GM10847 (cell line): Measurements from ENCODE around the gene FGF16.

ENCODE experiments used
- POLR2A ChIP-seq: IDR thresholded peaks from 2 replicates; pipeline ENCODE4 v1.6.1; 2011; ENCODE audit not compliant: insufficient read length; ENCODE audit errors: extremely low read depth

The FGF16 gene

DNA sequence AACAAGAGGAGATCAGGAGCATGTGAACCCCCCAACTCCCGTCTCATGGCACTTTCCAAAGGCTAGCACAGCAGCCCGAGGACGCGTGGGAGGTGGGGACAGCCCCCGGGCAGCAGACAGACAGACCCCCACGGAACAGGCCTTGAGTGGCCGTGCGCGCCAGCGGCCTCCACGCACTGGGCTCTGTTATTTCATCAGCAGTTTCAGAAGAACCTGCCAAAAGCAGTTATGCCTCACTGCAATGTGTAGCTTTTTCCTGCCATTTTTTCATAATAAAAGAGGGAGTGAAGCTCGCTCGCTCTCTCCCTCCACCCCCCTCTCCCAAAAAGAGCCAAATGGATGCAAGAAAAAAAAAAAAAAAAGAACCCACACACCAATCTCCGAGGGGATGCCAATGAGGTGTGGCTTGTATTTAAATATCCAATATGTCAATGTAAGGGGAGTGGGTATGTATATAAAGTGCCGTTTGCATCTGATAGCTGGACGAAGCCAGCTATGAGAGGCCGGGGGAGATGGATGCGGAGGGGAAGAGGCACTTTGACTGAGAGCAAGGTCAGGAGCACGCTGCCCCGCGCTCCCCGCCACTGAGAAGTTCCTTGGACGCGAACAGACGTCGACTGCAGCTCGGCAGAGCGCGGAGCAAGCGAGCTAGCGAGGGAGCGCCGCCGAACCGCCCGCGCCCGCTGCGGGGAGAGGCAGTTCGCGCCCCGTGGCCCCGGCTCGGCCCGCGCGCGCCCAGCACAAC lies at the start of gene FGF16:
Gene FGF16 (plus strand): TSS at position 482 of the 745 bp plus-strand sequence. CDS start 286 bp downstream, outside the sequence.
- no peak for TF ChIP-seq POLR2A

DNA sequence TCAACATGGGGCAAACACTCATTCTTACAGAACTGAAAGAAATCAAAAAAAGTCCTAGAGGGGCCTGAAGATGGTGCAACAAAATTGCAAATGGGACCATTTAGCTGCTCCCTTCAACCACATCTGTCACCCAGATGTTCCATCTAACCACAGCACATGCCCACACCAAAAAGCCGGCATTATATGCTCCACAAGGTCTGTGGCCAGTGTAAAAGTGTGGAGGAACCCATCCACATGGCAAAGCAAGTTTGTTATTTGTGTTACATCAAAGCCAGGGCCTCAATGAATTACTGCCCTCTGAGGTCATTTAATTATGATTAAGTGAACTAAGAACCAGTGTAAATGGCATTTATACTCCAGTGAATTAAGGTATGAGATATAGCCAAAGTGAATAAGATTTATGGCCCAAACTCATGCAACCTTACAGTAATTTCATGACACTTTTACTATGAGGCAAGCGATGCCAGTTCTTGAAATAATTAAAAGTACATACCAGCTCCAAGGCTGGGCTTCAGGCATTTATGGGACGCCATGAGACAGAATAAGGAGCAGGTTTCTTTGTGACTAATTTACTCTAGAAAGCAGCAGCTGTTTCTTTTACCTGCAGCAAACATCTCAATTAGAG lies 48.7 kb upstream of the FGF16 start:
- no peak for TF ChIP-seq POLR2A

DNA sequence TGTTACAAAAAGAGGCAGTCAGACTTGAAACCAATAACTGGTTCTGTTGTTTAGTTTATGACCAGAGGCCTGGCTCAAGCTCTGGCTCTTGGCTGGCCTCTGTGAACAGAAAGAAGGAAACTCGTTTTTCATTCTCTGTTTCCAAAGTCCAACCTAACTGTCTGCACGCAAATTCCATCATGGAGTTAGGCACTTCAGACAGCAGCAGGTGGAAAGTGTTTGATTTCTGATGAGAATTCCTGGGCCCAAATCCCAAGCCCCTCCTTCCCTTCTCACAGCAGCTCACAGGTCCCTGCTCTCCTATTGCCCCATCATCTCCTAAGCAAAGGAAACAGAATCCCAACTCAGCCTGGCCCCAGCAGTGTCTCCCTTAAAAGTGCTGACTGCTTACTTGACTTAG lies 42.8 kb upstream of the FGF16 start:
- no peak for TF ChIP-seq POLR2A

DNA sequence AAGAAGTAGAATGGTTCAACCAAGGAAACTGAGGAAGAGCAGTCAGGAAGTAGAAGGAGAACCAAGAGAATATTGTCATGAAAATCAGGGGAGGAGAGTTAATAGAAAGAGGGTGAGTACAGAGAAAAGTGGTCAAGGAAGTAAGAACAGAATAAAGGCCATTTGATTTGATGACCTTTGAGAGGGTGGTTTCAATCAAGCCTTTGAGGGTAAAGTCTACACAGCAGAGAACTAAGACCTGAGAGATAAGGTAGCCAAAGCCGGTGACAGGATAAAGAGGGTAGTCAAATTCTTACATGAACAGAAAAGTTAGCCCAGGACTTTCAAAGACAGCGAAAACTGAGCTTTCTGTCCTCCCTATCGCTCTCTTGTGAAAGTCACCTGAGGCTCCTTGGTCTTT lies 34.6 kb upstream of the FGF16 start:
- no peak for TF ChIP-seq POLR2A

DNA sequence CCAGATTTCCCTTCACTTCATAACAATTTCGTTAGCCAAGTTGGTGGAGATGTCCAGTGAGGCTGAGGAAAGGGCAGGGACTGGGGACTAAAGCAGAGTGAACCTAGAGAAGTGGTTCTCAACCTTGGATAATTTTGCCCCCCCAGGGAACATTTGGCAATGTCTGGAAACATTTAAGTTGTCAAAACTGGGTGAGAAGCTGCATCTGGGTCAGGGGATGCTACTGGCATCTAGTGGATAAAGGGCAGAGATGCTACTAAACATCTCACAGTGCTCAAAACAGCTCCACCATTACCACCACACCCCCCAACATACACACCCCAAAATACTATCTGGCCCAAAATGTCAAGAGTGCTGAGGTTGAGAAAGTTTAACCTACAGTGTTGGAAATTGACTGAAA lies 32.0 kb upstream of the FGF16 start:
- no peak for TF ChIP-seq POLR2A

DNA sequence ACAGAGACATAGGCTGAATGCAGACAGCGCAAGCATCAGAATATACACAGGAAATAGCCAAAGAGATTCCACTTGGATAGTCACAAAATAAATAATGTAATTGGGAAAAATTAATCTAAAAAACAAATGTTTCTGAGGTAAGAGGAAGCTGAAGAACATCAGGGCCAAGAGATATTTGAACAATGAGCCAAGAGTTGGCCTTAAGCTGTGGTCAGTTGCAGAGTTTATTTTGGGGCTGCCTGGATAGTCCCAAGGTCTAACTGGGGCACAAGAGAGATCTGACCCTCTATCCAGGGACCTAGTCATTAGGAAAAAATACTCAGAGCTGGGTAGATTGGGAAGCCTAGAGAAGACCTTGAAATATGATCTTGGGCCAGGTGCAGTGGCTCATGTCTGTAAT lies 31.3 kb upstream of the FGF16 start:
- no peak for TF ChIP-seq POLR2A

DNA sequence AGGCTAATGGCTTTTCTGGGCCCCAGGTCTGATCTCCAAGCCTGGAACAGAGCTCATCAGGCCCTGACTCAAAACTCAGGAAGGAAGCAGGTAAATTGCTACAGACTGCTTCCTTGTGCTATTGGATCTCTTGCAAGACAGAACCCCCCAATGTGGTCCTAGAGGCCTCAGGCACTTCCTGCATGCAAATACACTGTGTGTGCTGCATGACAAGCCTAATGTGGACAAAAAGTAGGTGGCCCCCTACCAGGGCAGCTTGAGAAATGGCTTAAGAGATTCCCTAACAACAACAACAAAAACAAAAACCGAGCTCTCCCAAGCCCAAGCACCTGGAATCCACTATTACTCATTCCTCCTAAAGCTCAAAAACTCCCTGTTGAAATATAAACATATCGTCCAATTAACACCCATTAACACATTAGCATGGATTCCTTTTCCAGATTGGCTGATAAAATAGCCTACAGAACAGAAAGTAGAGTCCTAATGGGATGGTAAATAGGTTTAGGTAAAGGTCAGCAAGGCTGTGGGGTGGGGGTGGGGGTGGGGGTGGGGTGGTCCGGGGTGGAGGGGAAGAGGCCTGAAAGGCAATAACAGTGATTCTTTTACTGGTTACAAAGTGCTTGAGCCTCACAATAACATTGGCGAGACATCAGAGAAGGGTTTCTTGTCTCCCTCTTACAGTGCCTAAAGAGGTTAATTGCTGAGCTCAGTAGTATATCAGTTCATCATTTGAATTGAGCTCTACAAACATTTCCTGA lies 24.1 kb upstream of the FGF16 start:
- no peak for TF ChIP-seq POLR2A

DNA sequence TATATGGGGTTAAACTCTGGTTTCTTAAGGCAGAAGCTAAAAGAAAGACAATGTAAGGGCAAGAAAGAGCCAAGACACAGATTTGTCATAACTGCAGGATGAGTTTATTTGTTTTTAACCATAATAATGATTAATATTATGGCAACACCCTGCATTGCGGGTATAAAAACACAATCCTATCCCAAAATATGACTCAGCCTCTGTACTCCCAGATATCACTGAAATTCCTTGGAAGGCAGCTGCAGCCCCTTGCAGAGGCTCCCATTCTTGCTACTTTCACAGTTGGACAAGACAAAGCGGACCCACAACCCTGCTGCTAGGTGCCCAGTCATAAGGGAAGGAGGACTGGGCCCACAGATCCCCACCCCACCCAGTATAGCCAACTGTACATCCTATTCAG lies 20.4 kb upstream of the FGF16 start:
- no peak for TF ChIP-seq POLR2A

DNA sequence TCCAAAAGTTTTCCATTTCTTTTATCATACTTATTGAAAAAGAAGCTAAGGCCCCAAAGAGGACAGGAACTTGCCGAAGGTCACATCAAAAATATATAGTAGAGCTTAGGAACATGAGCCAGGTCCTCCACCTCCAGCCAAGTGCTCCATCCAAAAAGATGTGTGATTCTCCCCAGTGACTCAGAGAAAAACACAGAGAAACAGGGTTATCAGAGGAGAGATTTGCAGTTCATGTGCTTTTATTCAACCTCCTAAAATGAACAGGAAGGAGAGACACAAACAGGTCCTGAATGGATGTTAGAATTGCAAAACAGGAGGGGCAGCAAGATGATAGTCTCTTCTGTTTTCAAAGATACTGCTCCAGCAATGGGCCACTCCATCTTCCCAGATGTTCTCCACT lies 19.6 kb upstream of the FGF16 start:
- no peak for TF ChIP-seq POLR2A

DNA sequence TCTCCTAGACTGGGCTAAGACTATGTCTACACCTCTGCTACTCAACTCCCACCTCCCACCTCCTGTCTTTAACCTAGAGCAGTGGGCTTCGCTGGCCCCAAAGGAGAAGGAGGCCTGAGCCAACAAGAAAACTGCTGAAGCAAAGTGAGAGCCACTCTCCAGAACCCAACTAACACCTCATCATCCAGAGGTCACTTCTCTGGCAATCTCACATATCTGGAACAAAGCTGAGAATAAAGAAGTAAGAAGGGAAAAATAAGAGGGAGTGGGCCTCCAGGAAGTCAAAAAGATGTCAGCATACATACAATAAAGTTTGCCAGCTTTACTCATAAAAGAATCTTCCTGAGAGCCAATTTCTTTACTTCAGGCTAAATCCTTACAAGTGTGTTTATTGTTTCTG lies 18.6 kb upstream of the FGF16 start:
- no peak for TF ChIP-seq POLR2A

DNA sequence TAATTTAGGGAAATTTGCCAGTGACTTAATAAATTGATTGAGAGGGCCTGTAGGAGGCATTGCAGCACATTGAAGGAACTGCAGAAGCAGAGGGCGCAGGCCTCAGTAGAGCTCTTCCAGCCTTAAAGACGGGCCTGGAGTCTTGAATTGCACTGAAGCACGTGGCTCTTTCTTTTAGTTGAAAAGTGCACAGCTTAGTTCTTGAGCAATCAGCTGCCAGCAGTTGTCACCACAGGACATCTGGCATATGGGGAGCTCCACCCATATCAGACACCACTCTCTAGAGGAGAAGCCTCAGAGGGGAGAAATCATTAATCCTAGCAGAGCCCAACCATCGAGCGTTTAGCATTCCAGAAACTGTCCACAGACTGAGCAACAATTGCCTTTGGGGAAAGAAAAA lies 16.0 kb upstream of the FGF16 start:
- no peak for TF ChIP-seq POLR2A

DNA sequence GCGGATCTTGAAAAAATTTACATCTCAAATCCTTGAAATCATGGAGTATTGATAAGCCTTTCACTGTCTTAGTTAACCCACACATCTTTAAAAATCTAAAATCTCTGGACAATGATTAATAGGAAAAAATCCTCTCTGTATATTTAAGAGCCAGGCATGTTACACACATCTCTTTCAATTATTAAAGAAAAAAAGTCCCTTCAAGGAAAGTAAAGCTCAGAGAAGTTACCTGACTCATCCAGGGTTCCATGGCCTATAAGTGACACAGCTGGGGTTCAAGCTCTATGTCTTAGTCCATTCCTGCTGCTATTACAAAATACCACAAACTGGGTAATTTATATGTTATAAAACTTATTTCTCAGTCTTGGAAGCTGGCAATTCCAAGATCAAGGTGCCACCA lies 14.2 kb upstream of the FGF16 start:
- no peak for TF ChIP-seq POLR2A

DNA sequence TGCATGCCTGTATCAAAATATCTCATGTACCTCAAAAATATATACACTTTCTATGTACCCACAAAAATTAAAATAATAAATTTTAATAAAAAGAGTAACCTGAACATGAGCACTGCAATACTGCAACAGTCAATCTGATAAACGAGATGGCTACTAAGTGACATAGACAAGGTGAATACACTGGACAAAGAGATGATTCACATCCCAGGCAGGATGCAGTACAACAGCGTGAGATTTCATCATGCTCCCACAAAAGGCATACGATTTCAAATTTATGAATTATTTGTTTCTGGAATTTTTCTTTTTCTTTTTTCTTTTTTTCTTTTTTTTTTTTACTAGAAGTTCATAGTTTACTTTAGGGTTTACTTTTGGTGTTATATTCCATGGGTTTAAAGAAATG lies 12.2 kb upstream of the FGF16 start:
- TF ChIP-seq POLR2A: no peak

DNA sequence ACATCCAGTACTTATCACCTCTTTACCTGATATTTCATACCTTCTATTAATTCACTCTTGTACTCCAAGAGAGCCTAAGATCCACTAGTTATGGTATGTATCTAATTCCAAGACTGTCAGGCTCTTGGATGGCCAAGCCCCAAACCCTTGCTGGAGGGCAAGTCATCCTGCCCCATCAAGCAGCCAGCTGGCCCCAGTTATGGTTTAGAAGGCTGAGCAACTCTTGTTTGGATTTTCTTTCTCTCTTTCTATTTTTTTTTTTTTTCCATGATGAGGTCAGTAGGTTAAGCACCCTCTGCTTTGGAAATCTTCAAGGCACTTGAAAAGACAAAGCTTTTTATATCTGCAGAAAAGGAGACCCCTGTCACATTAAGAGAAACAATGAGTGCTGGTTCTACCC lies 10.9 kb upstream of the FGF16 start:
- TF ChIP-seq POLR2A: no peak

DNA sequence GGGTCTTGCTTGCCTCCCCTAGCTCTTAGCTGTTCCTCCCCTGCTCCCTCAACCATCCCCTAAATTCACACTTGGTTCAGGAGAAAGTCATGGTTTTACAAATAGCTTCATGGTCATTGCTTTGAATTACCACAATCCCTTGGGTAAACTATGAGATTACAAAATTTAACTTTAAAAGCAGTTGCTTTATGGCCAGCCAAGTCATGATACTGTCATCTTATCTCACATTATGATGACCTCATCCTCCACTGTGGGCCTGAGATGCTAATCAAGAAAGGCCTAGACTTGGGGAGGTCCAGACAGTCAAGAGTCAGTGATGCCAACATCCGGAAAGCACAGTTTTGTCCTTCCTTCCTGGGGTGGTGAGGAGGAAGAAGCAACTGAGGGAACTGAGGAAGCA lies 10.5 kb upstream of the FGF16 start:
- TF ChIP-seq POLR2A: no peak

DNA sequence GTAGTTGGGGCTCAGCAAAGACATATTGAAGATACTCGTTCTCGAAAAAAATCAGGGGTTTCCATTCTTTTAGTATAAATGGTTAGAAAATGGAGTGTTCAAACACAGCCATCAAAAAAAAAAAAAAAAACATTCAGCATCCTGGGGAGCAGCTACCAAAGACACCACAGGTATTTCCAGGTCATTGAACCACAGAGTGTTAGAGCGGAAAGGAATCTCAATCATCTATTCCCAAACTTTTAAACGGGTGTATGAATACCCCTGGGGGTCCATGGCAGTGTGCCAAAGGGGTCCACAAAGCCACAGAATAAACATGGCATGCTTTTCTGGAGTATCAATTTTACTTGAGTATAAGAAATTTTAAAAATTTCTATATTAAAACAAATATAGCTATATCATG lies 6.9 kb upstream of the FGF16 start:
- TF ChIP-seq POLR2A: no peak

DNA sequence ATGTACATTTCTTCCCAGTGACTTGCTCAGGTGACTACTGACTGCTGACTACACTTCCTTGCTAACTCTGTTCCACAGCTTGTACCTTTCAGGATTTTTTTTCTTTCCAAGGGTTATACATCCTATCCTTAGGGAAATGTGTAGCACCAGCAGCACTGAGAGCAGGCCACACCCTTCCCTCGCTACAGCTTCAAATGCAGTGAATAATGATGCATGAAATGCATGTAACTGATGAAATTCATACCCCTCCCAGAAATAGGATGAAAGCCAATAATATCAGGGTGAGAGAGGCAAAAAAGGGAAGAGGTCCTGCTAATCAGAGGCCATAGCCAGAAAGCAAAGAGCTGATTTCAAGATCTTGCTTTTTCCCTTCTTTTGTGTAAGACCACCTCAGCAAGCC lies 6.2 kb upstream of the FGF16 start:
- no peak for TF ChIP-seq POLR2A

DNA sequence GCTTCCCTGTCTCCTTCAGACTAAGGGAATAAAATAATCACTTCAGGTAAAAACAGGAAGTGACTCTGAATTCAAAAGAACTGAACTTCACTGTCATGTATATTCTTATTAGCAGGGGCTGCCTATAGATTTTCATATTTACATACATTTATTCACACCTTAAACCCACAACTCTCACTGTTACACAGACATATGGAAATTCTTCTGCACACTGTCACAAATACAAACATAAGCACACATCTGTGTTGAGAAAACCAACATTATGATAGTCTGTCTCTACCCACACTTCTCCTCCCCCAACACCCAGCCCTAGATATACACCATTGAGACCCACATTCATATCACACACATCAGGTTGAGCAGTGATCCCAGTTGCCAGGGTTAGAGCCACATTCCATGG lies 5.7 kb upstream of the FGF16 start:
- TF ChIP-seq POLR2A: no peak
